A549 (cell line): ENCODE data around the gene MED19. TPM values are rescaled to one million over a fixed set of nuclear protein-coding genes. Genes with fewer than 3 reads are reported as not detected.
A peak's percentile ranks its signal among the peaks of the same experiment; 100 is the strongest.

Experiments used
- ATAC-seq, 2 experiments: fragments of 200-7000 bp in 1 of 2; fragments of >200 bp in 1 of 2; cut with Nextera tagmentation in 1 of 2; cut with Tn5 transposase in 1 of 2; 3 replicates each; pipeline versions ENCODE4 v1.8.0 to v1.9.1; 2018 to 2020; ENCODE audit warnings: mild to moderate bottlenecking in 1 of 2, moderate library complexity in 1 of 2
- CTCF ChIA-PET: fragments of 300-600 bp; sonication (Branson Sonifier 250); formaldehyde crosslinking; extraction: SDS; loops from one replicate; lab custom pipeline; 2021; ENCODE audit warnings: antibody characterized with exemption, inconsistent platforms; lab: Yijun Ruan, JAX
- POLR2A ChIA-PET: fragments of 350-600 bp; formaldehyde crosslinking; extraction: SDS; loops from one replicate; lab custom pipeline; 2021; ENCODE audit warnings: antibody characterized with exemption, inconsistent platforms; lab: Yijun Ruan, JAX
- DNase-seq, 2 experiments: peaks; one replicate each; pipeline versions ENCODE4 v3.0.0 to v3.0.0-alpha.2; 2011 to 2016; ENCODE audit warnings: low read depth in 1 of 2, low spot score in 1 of 2
- FAIRE-seq: peaks from 2 replicates; lab custom pipeline; 2011; peaks lifted over from hg19 to GRCh38; lab: Jason Lieb, UNC
- H3K27ac ChIP-seq, 2 experiments: fragments of >200 bp; sonication (Bioruptor Twin); formaldehyde crosslinking; 3 replicates each; pipeline ENCODE4 v1.5.1; 2016 to 2017
- H3K4me1 ChIP-seq: fragments of >200 bp; sonication (Bioruptor Twin); formaldehyde crosslinking; 3 replicates; pipeline ENCODE4 v1.6.1; 2016
- H3K4me2 ChIP-seq: fragments of >200 bp; sonication (Bioruptor Twin); formaldehyde crosslinking; 3 replicates; pipeline ENCODE4 v1.6.1; 2016
- H3K4me3 ChIP-seq: fragments of >200 bp; sonication (Bioruptor Twin); formaldehyde crosslinking; 3 replicates; pipeline ENCODE4 v1.5.1; 2016
- H3K9me3 ChIP-seq: fragments of >200 bp; sonication (Bioruptor Twin); formaldehyde crosslinking; 3 replicates; pipeline ENCODE4 v1.6.1; 2016
- BHLHE40 ChIP-seq: IDR thresholded peaks from 2 replicates; pipeline ENCODE4 v1.6.1; 2012; ENCODE audit warnings: low read depth, low read length, inconsistent platforms
- CBX2 ChIP-seq: fragments of 200-600 bp; sonication (generic); IDR thresholded peaks from 2 replicates; pipeline ENCODE4 v1.6.1; 2016; ENCODE audit warnings: low read depth, mild to moderate bottlenecking, borderline replicate concordance
- CBX8 ChIP-seq: fragments of 200-600 bp; sonication (generic); IDR thresholded peaks from 2 replicates; pipeline ENCODE4 v1.6.1; 2016
- CEBPB ChIP-seq, 2 experiments: fragments of >200 bp in 1 of 2; sonication (Bioruptor Twin) in 1 of 2; formaldehyde crosslinking in 1 of 2; IDR thresholded peaks; 2 replicates each; pipeline ENCODE4 v1.6.1; 2012 to 2016
- CHD2 ChIP-seq: fragments of 150-350 bp; IDR thresholded peaks from 2 replicates; pipeline ENCODE4 v1.6.1; 2014; ENCODE audit warnings: low read length; ENCODE audit not compliant: partially characterized antibody
- E2F6 ChIP-seq: IDR thresholded peaks from 2 replicates; pipeline ENCODE4 v1.6.1; 2012; ENCODE audit warnings: low read depth, borderline replicate concordance
- EHF ChIP-seq: fragments of 250-450 bp; sonication (Bioruptor Pico); IDR thresholded peaks from 2 replicates; pipeline ENCODE4 v1.5.0; 2020; ENCODE audit warnings: mild to moderate bottlenecking
- ELK1 ChIP-seq: fragments of 150-350 bp; IDR thresholded peaks from 2 replicates; pipeline ENCODE4 v1.6.1; 2014; ENCODE audit warnings: low read depth, mild to moderate bottlenecking, low read length
- ESRRA ChIP-seq: fragments of 150-350 bp; IDR thresholded peaks from 2 replicates; pipeline ENCODE4 v1.6.1; 2014; ENCODE audit warnings: mild to moderate bottlenecking, low read length, borderline replicate concordance
- FOSL2 ChIP-seq, 2 experiments: fragments of 450-650 bp in 1 of 2; fragments of >200 bp in 1 of 2; sonication (Bioruptor Twin) in 1 of 2; formaldehyde crosslinking; IDR thresholded peaks; 2 replicates each; pipeline versions ENCODE4 v1.5.0 to v1.6.1; 2016 to 2020; ENCODE audit warnings: mild to moderate bottlenecking in 1 of 2, moderate library complexity in 1 of 2
- FOXS1 ChIP-seq: fragments of 250-450 bp; sonication (Bioruptor Pico); IDR thresholded peaks from 2 replicates; pipeline ENCODE4 v1.5.0; 2020; ENCODE audit warnings: mild to moderate bottlenecking, moderate library complexity
- GATA3 ChIP-seq: IDR thresholded peaks from 2 replicates; pipeline ENCODE4 v1.6.1; 2012; ENCODE audit warnings: borderline replicate concordance
- HDAC2 ChIP-seq: fragments of 200-600 bp; sonication (generic); IDR thresholded peaks from 2 replicates; pipeline ENCODE4 v1.6.1; 2016
- HES2 ChIP-seq: fragments of >200 bp; sonication (Bioruptor Twin); formaldehyde crosslinking; IDR thresholded peaks from 2 replicates; pipeline ENCODE4 v1.6.1; 2016
- HMGXB4 ChIP-seq: fragments of 250-450 bp; sonication (Bioruptor Pico); IDR thresholded peaks from 2 replicates; pipeline ENCODE4 v1.5.0; 2021; ENCODE audit warnings: mild to moderate bottlenecking, moderate library complexity, borderline replicate concordance
- JUN ChIP-seq, 2 experiments: fragments of >200 bp; sonication (Bioruptor Twin); formaldehyde crosslinking; IDR thresholded peaks; 2 replicates in 1 of 2; 3 replicates in 1 of 2; pipeline ENCODE4 v1.6.1; 2016 to 2017
- MAX ChIP-seq: IDR thresholded peaks from 2 replicates; pipeline ENCODE4 v1.6.1; 2012
- MAZ ChIP-seq: fragments of 150-350 bp; IDR thresholded peaks from 2 replicates; pipeline ENCODE4 v1.6.1; 2014; ENCODE audit warnings: antibody characterized with exemption, low read depth, low read length, borderline replicate concordance
- MYC ChIP-seq: IDR thresholded peaks from 2 replicates; pipeline ENCODE4 v1.6.1; 2012; ENCODE audit warnings: mild to moderate bottlenecking, inconsistent platforms, low read length, improper control_type of control experiment, borderline replicate concordance
- PHF8 ChIP-seq: fragments of 200-600 bp; sonication (generic); IDR thresholded peaks from 2 replicates; pipeline ENCODE4 v1.6.1; 2016; ENCODE audit warnings: low read depth, mild to moderate bottlenecking, antibody characterized with exemption, moderate library complexity, borderline replicate concordance
- POLR2A ChIP-seq: IDR thresholded peaks from 2 replicates; pipeline ENCODE4 v1.6.1; 2012; ENCODE audit warnings: mild to moderate bottlenecking, low read length
- REST ChIP-seq: fragments of 200-600 bp; sonication (generic); IDR thresholded peaks from 2 replicates; pipeline ENCODE4 v1.6.1; 2016; ENCODE audit warnings: antibody characterized with exemption, mild to moderate bottlenecking, moderate library complexity
- RFX5 ChIP-seq: fragments of 450-650 bp; IDR thresholded peaks from 2 replicates; pipeline ENCODE4 v1.7.1; 2014; ENCODE audit warnings: antibody characterized with exemption, mild to moderate bottlenecking, moderate library complexity
- SREBF2 ChIP-seq: fragments of 450-650 bp; IDR thresholded peaks from 2 replicates; pipeline ENCODE4 v1.6.1; 2014; ENCODE audit warnings: mild to moderate bottlenecking, moderate library complexity
- TP53 ChIP-seq: fragments of 250-450 bp; sonication (Bioruptor Pico); IDR thresholded peaks from 2 replicates; pipeline ENCODE4 v1.5.0; 2021; ENCODE audit warnings: mild to moderate bottlenecking, moderate library complexity
- ZFP36 ChIP-seq: fragments of 450-650 bp; IDR thresholded peaks from 2 replicates; pipeline ENCODE4 v1.6.1; 2014; ENCODE audit warnings: borderline replicate concordance; ENCODE audit not compliant: partially characterized antibody
- WGBS: methylation state at CpG from one replicate; pipeline ENCODE4 v1.1.6; 2017; ENCODE audit errors: missing lambda C conversion rate; 5-methylcytosine and 5-hydroxymethylcytosine counted together
- polyA plus RNA-seq, 4 experiments: library from polyadenylated mRNA; depleted of rRNA in 3 of 4; stranded (reverse); fragments of >200 nt; fragmentation: RNase III in 1 of 4; extraction: RNeasy Plus Mini Kit Qiagen cat#74134 plus additional on column Dnase treatment in 1 of 4; gene quantifications; 2 replicates in 3 of 4; 3 replicates in 1 of 4; pipeline ENCODE4 v1.2.3, GENCODE V29; 2011 to 2017

The MED19 gene
- polyA plus RNA-seq, 2 of the 4 experiments (the other 2 are of a cell fraction), result 23.3 to 38.5 TPM

GRCh38 chr11:57674251-57674650 is 37.8 kb downstream of the MED19 start (continued):
- TF ChIP-seq JUN (IDR thresholded peaks at IDR 0.05) (no peak), RFX5 (no peak), BHLHE40 (no peak)

- Histone ChIP-seq H3K27ac (peak overlapping the region; percentile 96), H3K4me2 (peak overlapping the region; percentile 95), H3K9me3 (no peaks in the 10 kb centered on the region), H3K4me1 (peaks cover 18% of the 10 kb centered on the region), H3K4me3 (peak overlapping the region; percentile 86)
- TF ChIP-seq HDAC2 (no peak), FOXS1 (no peak), TP53 (CRISPR knock-in tag) (no peak), FOSL2 (IDR thresholded peaks at IDR 0.05) (no peak), FOSL2 (CRISPR knock-in tag; IDR thresholded peaks at IDR 0.05) (no peak), POLR2A (no peak), GATA3 (no peak), CHD2 (no peak), HMGXB4 (no peak), EHF (CRISPR knock-in tag) (no peak)
- DNase-seq (no peak), FAIRE-seq (no peak), ATAC-seq (peak; percentile 19 to 36)
- ChIA-PET POLR2A (interaction anchor here (0.6 to 1.2 kb wide), 2 partner anchors 19 to 44 kb away, joined by 3 to 4 read pairs; partner anchors contain the start of genes MED19 and TMX2), CTCF (interaction anchor here (0.6 to 1.3 kb wide), 2 partner anchors 132 to 144 kb away, joined by 4 to 5 read pairs; no protein-coding TSS in a partner anchor)
- WGBS, result 2% methylated on average over 30 of the region's 31 CpGs
These were observed 43.6 kb downstream of the MED19 start for GRCh38 chr11:57668434-57668782.

GRCh38 chr11:57667736-57668433 is 44.1 kb downstream of the MED19 start, which contains the start of gene ZDHHC5:
ZDHHC5 (plus strand) TSS chr11:57668114; CDS start chr11:57673091, 4,977 bp downstream.
- H3K27ac ChIP-seq, result peak within 1 kb of the TSS; percentile 96
- WGBS, result under 1% methylated on average over 42 of the region's 96 CpGs
- ChIA-PET CTCF (interaction anchor here (0.6 to 1.3 kb wide), 4 partner anchors 132 to 1504 kb away, joined by 3 to 5 read pairs (median 4); partner anchors contain the start of gene DTX4), POLR2A (interaction anchor here (0.6 to 2.5 kb wide), 3 partner anchors 19 to 74 kb away, joined by 3 to 8 read pairs (median 4); partner anchors contain the start of genes MED19, SELENOH and TMX2)
- no peaks in the 10 kb centered on the region for H3K9me3 ChIP-seq
- peaks cover 18% of the 10 kb centered on the region for H3K4me1 ChIP-seq
- ATAC-seq, result peak; percentile 90 to 94
- H3K4me3 ChIP-seq, result peak within 1 kb of the TSS; percentile 86
- peak; percentile 99 to 100 for DNase-seq
- FAIRE-seq, result peak; percentile 97
- H3K4me2 ChIP-seq, result peak within 1 kb of the TSS; percentile 95
- TF ChIP-seq CEBPB (IDR thresholded peaks at IDR 0.05) (no peak), ZFP36 (no peak), PHF8 (peak; percentile 93; the same call in 1 of the 2 replicates), FOSL2 (IDR thresholded peaks at IDR 0.05) (no peak), FOSL2 (CRISPR knock-in tag; IDR thresholded peaks at IDR 0.05) (no peak), SREBF2 (no peak), MYC (peak; percentile 68), CBX2 (no peak), HDAC2 (no peak), REST (peak; percentile 83), JUN (IDR thresholded peaks at IDR 0.05) (peak in 1 of 2 experiments; percentile 51; a peak in 3 of 5 replicates), ELK1 (peak; percentile 46; the same call in 1 of the 2 replicates), E2F6 (peak; percentile 59; the same call in 1 of the 2 replicates), RFX5 (peak; percentile 58; the same call in 1 of the 2 replicates), MAZ (no peak; the same call in 1 of the 2 replicates), TP53 (CRISPR knock-in tag) (no peak), MAX (peak; percentile 73), HES2 (no peak), ESRRA (no peak), CBX8 (no peak), CHD2 (peak; percentile 82)
